Uterus (tissue), 4 donors: ENCODE measurements around the gene SERINC2. TPM values are rescaled to one million over a fixed set of nuclear protein-coding genes. Genes with fewer than 3 reads are reported as not detected.

Source experiments
- DNase-seq, 2 donors: peaks; one replicate each; pipeline ENCODE4 v3.0.0-alpha.2; 2019 to 2020
- H3K27ac ChIP-seq, 2 donors: fragments of 200-600 bp; sonication (generic); 1 replicate in 1 of 2; 2 replicates in 1 of 2; pipeline ENCODE4 v1.5.1; 2016 to 2018
- H3K27me3 ChIP-seq, 2 donors: fragments of 200-600 bp; sonication (generic); one replicate each; pipeline ENCODE4 v1.5.1; 2018 to 2019; ENCODE audit warnings: control low read depth in 1 of 2
- H3K36me3 ChIP-seq, 2 donors: fragments of 200-600 bp; sonication (generic); one replicate each; pipeline ENCODE4 v1.5.1; 2019; ENCODE audit warnings: control low read depth in 1 of 2
- H3K4me1 ChIP-seq, 2 donors: fragments of 200-600 bp; sonication (generic); one replicate each; pipeline ENCODE4 v1.5.1; 2018 to 2019; ENCODE audit warnings: control low read depth in 1 of 2
- H3K4me3 ChIP-seq, 2 donors: fragments of 200-600 bp; sonication (generic); 1 replicate in 1 of 2; 2 replicates in 1 of 2; pipeline ENCODE4 v1.5.1; 2018 to 2019; ENCODE audit warnings: mild to moderate bottlenecking in 1 of 2
- H3K9me3 ChIP-seq, 2 donors: fragments of 200-600 bp; sonication (generic); one replicate each; pipeline ENCODE4 v1.5.1; 2019; ENCODE audit warnings: control low read depth in 1 of 2
- CTCF ChIP-seq, 4 experiments: fragments of 200-600 bp in 2 of 4; fragments of 450-650 bp in 2 of 4; sonication (generic) in 2 of 4; IDR thresholded peaks; one replicate each; pipeline ENCODE4 v1.5.1; 2016 to 2019; ENCODE audit warnings: antibody characterized with exemption in 4 of 4, mild to moderate bottlenecking in 2 of 4, moderate library complexity in 1 of 4
- POLR2A ChIP-seq, 2 donors: fragments of 450-650 bp; IDR thresholded peaks; one replicate each; pipeline ENCODE4 v1.6.1; 2016; ENCODE audit warnings: antibody characterized with exemption in 2 of 2, mild to moderate bottlenecking in 1 of 2, moderate library complexity in 1 of 2
- intact Hi-C: fragments of 100-400 bp; cut with DNase I; formaldehyde crosslinking; loops from one replicate; pipeline ENCODE4 v1.15.1; 2023; ENCODE audit warnings: low total_unique reads
- total RNA-seq, 4 donors: library from RNA; depleted of rRNA in 3 of 4; stranded (reverse); fragments of >200 nt in 3 of 4; gene quantifications; one replicate each; pipeline versions ENCODE4 v1.1.0 to v1.2.4, GENCODE V29; 2014 to 2023
- donor health status: DM: yes; HTN: yes; CAD: no.

SERINC2 gene
- total RNA-seq, 4 donors from 2014 or later, result 0.29 to 3.9 (median 1.7) TPM; not detected in 1

- no peak overlapping the region for H3K4me3 ChIP-seq
- no peaks in the 10 kb centered on the region for H3K9me3 ChIP-seq
- no peak for TF ChIP-seq CTCF (IDR thresholded peaks at IDR 0.05)
- no peak for TF ChIP-seq POLR2A (IDR thresholded peaks at IDR 0.05)
- no peaks in the 10 kb centered on the region for H3K36me3 ChIP-seq
- peaks cover 0 to 6% of the 10 kb centered on the region in 2 donors for H3K4me1 ChIP-seq
- peaks cover 4 to 5% of the 10 kb centered on the region in 2 donors for H3K27me3 ChIP-seq
- intact Hi-C loops, result loop anchor here (10.0 kb wide), 1 partner anchor 231 kb away; no protein-coding TSS in a partner anchor
- DNase-seq, result no peak
- H3K27ac ChIP-seq, result no peak overlapping the region
Observed at GRCh38 chr1:31416101-31416736, 3.2 kb downstream of the SERINC2 start.

- no peak for TF ChIP-seq CTCF (IDR thresholded peaks at IDR 0.05)
- no peak for TF ChIP-seq POLR2A (IDR thresholded peaks at IDR 0.05)
- Histone ChIP-seq H3K36me3 (no peaks in the 10 kb centered on the region), H3K27me3 (peaks cover 2 to 4% of the 10 kb centered on the region in 2 donors), H3K27ac (no peak overlapping the region), H3K4me3 (no peak overlapping the region), H3K4me1 (peaks cover 0 to 6% of the 10 kb centered on the region in 2 donors), H3K9me3 (no peaks in the 10 kb centered on the region)
- intact Hi-C loops, result loop anchor here (10.0 kb wide), 1 partner anchor 232 kb away; no protein-coding TSS in a partner anchor
- DNase-seq, result no peak
Observed at GRCh38 chr1:31417148-31417547, 4.1 kb downstream of the SERINC2 start.

GRCh38 chr1:31418626-31419323 lies 5.8 kb downstream of the SERINC2 start:
- Histone ChIP-seq H3K27ac (no peak overlapping the region), H3K4me3 (no peak overlapping the region), H3K9me3 (no peaks in the 10 kb centered on the region), H3K4me1 (no peaks in the 10 kb centered on the region), H3K36me3 (no peaks in the 10 kb centered on the region), H3K27me3 (no peaks in the 10 kb centered on the region)
- intact Hi-C loops, result loop anchor here (10.0 kb wide), 1 partner anchor 234 kb away; no protein-coding TSS in a partner anchor
- DNase-seq, result no peak
- no peak for TF ChIP-seq CTCF (IDR thresholded peaks at IDR 0.05)
- no peak for TF ChIP-seq POLR2A (IDR thresholded peaks at IDR 0.05)

GRCh38 chr1:31420716-31421115 lies 7.7 kb downstream of the SERINC2 start:
- no peak for DNase-seq
- H3K9me3 ChIP-seq, result no peaks in the 10 kb centered on the region
- H3K4me1 ChIP-seq, result no peaks in the 10 kb centered on the region
- no peaks in the 10 kb centered on the region for H3K36me3 ChIP-seq
- H3K27me3 ChIP-seq, result no peaks in the 10 kb centered on the region
- H3K27ac ChIP-seq, result no peak overlapping the region
- TF ChIP-seq POLR2A (IDR thresholded peaks at IDR 0.05) (no peak), CTCF (IDR thresholded peaks at IDR 0.05) (no peak)
- intact Hi-C loops, result no loop called here
- H3K4me3 ChIP-seq, result no peak overlapping the region

GRCh38 chr1:31421371-31422040 lies 8.5 kb downstream of the SERINC2 start:
- Histone ChIP-seq H3K9me3 (no peaks in the 10 kb centered on the region), H3K4me3 (no peak overlapping the region), H3K36me3 (no peaks in the 10 kb centered on the region), H3K27ac (no peak overlapping the region), H3K4me1 (no peaks in the 10 kb centered on the region), H3K27me3 (no peaks in the 10 kb centered on the region)
- intact Hi-C loops, result no loop called here
- TF ChIP-seq CTCF (IDR thresholded peaks at IDR 0.05) (no peak), POLR2A (IDR thresholded peaks at IDR 0.05) (no peak)
- DNase-seq, result no peak
